NCI-H345 treated with DMSO at 0.1 percent for 48 hours (cell line): ENCODE data around the gene MCF2L.

Experiments used
- DNase-seq: peaks from one replicate; lab custom pipeline; 2025; ENCODE audit not compliant: unreplicated experiment; lab: John Stamatoyannopoulos, UW

The MCF2L gene

DNA sequence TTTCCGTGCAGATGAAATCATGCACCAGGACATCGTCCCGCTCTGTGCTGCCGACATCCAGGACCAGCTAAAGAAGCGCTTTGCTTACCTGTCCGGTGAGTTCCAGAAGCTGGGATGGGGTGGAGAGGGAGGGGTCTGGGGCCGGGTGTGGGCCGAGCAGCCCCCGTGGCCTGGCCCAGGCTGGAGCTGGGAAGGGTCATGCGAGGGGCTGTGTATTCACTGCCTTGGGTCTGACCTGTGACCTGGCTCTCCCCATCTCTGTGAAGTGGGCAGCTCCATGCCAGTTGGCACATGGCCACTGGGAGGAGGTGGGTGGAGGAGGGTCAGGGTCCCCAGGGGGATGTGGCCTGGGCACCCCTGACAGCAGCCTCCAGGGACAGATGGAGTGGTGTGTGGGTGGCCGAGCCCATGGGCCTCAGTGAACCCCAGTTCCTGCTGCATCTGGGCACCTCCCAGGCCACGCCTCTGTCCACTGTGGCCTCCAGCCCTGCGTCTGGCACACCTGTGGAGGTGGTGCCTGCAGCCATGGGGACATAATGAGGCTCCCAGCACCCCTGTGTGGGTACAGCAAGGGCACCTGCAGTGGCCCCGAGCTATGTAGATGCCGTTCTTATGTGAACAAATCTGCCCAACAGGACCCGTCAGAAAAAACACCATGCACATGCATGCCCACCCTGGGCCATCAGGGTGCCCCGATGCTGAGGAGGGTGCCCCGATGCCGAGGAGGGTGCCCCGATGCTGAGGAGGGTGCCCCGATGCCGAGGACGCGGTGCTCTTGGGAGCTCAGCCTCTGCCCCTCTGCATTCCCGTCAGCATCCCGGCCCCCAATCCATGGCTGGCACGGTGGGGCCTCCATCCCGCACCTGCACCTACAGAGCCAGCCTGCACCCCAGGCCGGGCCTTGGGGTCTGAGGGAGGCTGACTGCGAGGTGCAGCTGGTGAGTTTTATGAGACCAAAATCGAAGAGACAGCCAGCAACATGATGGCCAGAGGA is 46.0 kb downstream of the MCF2L start:
- DNase-seq: no peak

DNA sequence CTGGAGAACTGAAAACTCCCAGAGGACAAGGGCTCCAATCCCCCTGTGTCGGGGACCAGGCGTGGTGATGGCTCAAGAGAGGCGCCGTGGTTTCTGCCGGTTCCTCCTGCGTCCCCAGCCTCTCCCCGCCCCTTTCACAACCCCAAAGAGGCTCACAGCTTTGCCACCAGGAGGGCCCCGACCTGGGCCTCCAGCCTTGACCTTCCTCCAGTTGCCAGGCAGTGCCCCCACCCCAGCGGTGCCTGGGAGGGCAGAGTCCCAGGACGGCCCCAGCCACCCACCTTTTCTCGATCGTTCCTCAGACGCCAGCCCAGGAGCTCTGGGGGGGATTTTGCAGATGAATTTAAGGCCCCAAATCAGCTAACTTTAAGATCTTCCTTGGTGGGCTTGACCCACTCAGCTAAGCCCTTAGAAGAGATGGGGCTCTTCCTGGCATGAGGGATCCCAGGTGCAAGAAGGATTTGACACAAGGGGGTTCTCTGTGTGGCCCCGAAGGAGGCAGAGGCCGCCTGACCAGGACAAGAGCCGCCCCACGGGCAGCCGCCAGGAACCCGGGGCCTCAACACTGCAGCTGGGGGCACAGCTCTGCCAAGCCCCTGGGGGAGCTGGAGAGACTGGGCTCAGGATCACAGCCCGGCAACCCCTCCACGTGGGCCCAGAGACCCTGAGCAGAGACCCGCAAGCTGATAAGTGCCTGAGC is 47.0 kb downstream of the MCF2L start:
- no peak for DNase-seq

DNA sequence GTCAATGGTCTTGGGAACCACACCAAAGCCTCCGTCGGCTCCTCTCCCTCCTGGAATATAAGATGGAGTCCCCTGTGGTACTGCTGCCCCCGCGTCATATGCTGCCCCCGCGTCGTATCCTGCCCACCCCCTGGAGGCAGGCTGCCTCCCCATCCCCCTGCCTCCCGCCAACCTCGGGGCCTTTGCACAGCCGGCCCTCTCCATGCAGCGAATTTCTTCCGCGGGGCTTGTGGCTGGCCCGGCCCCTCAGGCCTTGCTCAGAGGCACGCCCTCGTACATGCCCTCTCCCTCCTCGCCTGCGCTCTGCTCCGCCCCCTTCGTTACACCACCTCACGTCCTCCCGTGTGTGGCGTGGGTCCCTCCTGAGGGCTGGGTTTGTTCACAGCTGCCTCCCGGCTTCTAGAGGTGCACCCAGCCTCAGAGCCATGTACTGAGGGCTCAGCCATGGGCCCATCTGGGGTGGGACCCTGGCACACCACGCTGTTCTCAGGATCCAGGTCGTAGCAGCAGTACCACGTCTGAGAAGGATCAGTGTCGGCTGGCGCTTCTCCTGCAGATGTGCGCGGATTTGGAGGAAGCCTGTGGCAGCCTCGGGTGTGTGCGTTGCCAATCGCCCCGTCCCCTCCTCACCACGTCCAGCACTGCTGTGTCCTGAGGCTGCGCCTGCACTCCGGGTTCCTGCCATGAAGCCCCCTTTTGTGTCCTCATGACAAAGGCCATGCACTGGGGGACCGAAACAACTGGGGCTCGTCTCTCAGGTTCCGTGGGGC is 47.7 kb downstream of the MCF2L start:
- no peak for DNase-seq

DNA sequence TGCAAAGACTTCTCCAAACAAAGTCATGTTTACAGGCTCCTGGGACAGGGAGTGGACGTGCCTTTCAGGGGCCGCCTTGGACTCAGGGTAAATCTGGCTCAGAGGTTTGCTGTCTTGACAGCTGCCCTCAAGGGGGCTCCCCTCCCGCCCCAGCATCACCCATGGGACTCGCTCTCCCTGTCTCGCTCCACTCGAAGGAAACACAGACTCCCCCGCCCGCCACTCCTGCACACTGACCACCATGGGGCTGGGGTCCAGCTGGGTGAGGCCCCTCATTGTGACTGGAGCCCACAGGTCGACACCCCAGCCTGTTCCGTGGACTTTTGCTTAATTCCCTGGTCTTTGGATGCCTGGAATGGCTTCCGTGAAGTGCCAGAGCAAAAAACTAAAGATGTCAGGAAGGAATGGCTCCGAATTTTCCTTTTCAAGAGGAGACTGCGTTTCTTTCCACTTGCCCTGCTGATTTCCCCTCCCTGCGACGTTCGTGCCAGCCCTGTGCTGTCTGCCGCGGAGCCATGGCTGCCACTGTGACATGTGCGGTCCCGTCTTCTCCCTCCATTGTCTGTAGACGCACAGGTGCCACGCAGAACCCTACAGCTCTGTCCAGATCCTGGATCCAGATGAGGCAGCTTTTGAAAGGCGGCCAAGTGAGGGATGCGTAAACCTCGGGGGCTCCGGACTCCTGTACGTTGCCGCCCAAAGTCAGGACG is 48.6 kb downstream of the MCF2L start:
- no peak for DNase-seq

DNA sequence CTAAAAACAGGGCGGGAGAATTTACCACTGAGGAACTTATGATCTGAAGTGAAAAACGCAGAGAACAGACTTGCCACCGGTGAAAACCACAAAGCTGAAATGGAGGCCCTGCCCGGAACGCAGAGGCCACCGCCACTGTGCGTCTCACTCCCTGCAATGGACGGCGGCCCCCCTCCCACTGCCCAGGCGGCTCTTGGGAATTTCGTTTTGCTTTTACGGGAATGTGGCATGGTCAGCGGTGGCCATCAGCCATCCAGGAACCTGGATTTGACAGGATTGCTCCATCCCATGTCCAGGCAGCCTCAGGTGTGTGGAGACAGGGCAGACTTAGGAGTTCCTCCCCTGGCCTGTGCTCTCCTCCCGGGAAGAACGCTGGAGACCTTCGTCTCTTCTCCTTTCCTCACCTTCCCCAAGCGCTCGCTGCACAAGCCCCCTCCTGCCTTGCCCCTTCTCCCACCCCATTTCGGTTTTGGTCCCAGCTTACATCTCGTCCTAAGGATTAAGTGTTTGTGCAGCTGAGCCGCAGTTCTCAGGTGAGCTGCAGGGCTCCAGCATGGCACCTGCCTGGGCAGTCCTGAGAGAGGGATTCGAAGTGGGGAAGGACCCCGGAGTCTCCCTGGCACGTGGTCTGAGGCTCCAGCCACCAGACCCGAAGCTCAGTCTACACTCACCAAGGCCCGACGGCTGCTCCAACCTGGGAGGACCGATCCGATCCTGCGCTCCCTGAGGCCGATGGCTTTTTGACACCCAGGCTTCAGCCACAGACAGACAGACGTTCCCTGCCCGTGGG is 49.9 kb downstream of the MCF2L start:
- DNase-seq: no peak

DNA sequence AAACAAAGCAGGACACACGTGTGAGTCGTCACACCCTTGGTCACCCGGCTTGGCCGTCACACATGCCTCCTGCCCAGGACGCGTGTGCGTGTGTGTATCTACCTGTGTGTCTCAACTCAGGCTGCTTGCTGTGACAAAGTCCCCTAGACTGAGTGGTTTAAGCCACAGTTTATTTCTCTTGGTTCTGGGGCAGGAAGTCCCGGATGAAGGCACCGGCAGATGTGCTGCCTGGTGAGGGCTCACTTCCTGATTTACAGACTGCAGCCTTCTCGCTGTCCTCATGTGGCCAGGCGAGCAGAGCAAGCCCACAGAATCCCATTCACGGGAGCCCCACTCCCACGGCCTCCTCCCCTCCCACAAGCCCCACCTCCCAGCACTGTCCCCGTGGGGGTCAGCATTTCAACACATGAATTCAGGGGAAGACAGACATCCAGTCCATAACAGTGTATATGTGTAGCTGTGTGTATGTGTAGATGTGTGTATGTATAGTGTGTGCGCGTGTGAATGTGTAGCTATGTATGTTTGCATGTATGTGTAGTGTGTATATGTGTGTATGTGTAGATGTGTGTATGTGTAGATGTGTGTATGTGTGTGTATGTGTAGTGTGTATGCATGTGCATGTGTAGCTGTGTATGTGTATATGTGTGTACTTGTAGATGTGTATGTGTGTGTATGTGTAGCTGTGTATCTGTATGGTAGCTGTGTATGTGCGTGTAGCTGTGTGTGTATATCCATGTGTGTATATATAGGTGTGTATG is 51.5 kb downstream of the MCF2L start:
- DNase-seq: no peak

DNA sequence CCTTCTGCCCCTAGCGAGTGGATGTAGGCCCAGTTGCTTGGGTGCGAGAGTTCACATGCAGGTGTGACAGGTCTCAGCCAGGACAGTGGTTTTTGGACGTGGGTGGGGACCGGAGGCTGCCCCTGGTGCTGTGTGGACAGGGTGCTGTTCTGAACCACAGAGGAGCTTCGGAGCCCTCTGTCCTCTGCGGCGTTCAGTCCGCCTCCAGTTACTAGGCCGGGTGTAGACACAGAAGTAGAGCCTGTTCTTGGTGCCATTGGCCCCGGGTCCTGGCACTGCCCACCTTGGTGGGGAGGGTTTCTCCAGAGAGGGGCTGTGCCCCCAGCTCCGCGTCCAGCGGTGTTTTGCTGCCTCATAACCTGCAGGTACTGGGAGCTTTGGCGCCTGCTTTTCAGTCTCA is 52.4 kb downstream of the MCF2L start:
- DNase-seq: no peak

DNA sequence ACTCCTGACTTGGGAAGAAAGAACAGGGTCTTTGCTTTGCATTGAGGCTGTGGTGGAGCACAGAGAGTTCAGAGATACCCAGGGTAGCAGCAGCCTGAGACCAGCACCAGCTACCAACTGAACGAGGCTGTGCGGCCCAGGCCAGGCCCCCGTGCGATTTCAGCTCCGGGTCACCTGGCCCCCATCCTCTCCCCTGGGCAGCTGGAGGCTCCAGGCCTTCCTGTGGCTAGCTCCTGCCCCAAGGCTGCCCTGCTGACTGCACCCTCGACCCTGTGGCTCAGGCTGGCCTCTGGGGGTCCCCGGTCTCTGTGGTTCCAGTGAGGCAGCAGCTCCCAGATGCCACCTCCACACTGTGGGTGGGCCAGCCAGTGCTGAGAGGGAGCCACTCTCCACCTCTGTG is 52.8 kb downstream of the MCF2L start:
- no peak for DNase-seq

DNA sequence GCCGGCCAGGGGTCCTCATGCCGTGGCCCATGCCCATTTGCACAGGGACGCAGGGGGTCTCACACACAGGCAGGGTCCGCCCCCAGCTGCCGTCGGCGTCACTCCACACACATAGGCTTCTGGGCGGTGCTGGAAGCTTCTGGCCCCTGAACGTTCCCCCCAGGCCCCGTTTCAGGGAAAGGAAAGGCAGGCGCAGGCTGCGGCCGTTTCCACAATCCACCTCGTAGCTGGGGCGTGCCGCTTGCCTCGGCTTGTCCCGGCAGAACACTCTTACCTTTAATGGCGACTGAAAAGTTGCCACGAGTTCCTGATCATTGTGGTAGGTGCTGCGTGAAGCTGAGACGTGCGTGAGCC is 53.4 kb downstream of the MCF2L start:
- no peak for DNase-seq

DNA sequence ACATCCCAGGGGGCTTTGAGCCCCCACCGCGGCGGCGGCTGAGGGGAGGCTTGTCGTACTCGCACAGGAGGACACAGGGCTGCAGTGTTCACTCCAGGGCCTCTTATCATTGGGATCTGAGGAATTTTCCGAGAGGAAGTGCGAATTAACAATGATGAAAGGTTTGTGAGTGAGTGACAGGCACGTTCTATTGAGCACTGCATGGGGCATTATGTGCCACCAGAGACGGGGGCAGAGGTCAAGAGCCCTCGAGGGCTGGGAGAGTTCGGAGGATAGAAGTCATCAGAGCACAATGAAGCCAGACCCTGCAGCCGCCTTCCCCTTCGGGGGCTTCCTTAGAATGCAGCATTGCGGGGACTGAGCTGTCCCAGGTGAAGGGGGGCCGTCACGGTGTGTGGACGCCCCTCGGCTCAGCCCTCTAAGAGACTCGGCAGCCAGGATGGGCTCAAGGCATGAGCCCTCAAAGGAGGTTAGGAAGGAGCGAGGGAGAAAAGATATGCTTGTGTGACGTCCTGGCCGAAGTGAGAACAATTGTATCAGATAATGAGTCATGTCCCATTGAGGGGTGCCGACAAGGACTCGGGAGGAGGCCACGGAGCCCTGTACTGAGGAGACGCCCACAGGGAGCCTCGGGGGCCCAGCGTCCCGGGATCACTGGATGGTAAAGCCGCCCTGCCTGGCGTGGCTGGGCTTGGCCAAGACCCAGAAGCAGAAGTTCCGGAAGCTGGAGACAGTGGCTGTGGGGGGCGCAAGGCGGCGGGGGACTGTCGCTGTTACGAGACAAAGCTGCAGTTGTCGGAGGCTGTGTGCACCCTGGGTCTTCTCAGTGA is 53.9 kb downstream of the MCF2L start:
- no peak for DNase-seq

DNA sequence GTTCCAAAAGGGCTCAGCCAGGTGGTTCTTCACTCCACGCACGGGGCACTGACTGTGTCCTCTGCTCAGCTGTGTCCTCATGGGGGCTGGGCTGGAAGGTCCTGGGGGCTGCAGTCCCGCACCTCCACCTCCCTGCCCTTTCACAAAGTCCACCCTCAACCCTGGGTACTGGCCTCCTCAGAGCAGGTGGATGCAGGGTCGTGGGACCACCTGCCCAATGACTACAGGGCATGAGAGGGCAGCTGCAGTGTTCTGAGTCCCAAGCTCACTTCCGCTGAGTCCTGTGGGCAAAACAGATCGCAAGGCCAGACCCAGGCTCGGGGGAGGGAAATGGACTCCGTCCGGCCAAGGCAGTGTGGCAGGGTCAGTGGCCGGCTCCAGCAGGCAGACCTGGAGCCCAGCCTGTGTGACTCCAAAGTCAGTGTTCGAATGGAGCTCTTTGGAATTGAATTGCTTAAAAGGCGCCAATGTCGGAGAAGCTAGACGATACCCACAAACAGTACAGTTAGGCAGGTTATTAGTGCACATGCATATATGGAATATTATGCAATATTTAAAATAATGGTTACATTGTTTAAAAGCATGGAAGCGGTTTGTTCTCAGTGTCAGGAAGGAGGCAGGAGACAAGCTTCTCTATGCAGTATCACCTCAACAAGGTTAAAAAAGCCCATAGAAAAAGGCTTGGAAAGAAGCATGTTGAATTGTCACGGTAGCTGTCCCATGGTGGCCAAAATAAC is 54.8 kb downstream of the MCF2L start:
- no peak for DNase-seq

DNA sequence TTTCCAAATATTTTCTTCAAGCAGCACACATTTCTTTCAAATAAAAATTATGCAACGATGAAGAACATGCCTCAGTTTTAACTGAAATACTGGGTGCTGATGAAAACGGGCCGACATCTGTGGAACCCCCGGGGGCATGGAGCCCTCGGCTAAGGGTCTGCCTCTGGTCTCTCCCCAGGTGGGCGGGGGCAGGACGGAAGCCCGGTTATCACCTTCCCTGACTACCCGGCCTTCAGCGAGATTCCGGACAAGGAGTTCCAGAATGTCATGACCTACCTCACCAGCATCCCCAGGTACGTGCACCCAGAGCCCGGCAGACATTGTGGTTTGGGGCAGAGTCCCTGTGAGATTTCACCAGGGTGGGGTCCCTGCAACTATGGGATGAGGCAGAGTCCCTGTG is 55.5 kb downstream of the MCF2L start:
- DNase-seq: no peak

DNA sequence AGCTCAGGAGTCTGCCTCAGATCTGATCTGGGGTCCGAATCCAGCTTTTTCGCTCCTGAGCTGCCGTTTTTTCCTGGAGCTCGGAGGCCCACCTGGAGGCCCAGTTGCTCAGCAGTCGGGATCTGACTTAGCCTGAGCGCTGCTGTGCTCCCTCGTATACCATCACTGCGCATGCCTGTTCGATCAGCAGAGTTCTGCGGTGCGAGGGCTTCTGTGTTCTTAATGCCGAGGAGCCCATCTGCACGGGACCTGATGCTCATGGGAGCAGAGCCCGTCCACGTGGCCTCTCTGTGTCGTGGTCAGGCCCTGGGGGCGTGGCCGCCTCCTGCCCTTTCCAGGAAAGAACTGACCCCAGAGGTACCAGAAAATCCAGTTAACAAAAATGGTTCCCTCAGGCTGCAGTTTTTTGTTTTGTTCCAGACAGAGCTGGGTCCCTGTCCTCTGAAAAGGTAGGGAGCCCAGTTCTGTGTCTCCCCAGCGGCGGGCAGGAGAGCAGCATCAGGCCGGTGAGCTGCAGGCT is 57.4 kb downstream of the MCF2L start:
- DNase-seq: no peak

DNA sequence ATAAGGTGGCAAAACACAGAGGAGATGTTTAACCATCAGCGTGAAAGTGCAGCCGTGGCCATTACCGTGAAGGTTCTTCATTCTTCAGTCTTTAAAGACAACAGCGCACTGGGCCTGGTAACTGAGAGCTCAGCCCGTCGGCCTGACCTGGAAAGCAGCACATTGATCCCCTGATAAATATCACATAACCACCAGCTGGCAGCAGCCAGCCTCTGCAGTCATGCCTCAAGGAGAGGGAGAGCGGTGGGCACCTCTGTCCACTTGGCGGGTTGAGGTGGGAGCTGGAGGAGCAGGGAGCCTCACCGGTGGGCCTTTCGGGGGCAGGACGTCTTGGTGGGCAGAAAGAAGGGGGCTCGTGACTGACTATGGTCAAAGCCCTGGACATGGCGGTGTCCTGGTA is 58.1 kb downstream of the MCF2L start:
- no peak for DNase-seq

DNA sequence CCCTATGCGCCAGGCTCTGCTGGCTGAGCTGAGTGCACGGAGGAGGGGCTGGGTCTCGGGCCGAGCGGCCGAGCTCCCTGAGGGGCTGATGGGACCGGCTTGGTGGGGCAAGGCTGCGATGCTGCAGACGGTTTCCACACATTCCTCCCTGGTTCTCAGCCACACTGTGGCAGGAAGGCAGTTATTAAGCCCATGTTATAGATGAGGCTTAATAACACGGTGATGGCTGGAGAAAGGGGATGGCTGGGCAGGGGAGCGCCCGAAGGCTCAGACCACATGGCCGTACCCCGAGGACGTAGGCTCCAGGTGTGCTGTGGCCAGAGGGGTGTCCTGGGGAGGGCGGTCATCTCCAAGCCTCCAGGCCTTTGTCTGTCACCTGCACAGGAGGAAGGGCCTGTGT is 58.6 kb downstream of the MCF2L start:
- no peak for DNase-seq

DNA sequence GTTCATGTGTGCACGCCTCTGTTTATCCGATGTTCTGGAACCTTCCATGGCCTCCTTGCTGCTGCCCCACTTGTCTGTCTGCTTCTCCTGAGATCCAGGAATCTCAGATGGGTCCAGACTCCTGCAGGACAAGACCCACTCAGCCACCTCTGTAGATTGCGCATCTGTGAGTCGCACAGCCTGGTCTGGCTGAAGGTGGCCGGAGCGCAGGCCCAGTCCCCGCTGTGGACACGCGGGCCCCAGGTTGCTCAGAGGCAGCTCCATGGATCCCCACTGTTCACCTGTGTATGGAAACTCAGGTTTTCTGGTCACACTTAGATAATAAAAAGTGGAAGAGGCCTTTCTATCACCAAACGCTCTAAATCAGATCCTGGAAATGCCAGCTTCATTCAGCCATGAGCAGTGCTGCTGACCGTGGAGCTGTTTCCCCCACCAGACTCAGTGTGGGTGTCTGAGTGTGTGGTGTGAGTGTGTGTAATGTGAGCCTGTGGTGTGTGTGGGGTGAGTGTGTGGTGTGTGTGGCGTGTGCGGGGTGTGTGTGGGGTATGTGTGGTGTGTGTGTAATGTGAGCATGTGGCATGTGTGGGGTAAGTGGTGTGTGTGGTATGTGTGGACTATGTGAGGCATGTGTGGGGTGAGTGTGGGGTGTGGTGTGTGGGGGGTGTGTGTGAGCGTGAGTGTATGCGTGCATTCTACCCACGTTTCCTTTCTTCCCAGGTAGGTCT is 59.5 kb downstream of the MCF2L start:
- DNase-seq: no peak

DNA sequence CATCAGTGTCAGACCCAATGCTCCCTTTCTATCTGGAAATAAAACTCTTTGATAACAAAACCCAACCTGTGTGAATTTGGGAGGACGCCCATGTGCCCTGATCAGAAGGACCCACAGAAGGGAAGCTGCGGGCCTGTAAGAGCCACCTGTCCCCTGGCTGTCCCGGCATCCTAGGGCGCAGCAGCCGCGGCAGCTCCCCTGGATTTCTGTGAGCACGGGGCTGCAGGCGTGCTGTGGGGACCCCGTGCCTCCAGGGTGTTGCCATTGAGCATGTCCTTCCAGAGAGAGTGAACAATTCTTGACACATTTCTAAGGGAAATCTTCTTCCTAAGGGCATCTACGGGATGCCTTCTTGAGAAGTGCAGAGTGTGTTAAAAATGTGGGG is 60.0 kb downstream of the MCF2L start:
- no peak for DNase-seq
